NCI-H187 (cell line): ENCODE results near the gene FIBCD1.

ENCODE experiments used
- DNase-seq, 2 experiments: peaks; one replicate each; lab custom pipeline; 2025; lab: John Stamatoyannopoulos, UW

Gene FIBCD1

DNA sequence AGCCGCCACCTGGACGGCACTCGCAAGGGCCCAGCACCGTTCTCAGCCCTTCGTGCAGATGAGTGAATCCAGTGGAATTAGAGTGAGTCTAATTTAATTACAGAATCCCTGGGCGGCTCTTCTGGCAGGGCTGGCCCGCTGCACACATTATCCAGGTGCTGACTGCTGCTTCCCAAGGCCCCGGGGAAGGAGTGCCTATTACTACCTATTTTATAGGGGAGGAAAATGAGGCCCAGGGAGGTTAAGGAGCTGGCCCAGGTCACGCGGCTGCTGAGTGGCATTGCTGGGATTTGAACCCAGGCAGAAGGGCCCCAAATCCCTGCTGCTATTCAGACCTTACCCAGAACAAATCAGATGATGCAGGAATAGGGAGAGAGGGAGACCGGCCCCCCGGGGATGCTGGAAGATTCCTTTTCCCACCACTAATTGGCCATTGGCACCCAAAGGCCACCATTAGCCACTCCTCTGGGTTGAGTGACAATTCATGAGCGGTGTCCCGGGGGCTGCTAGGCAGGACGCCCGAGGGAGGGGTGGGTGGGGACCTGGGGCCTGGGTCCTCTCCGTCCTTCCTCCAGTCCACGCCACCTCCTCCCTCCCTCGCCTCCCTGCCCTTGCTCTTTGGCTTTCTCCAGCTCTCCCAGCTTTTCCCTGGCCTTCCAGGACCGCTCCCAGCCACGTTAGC is 32.2 kb downstream of the FIBCD1 start:
- no peak for DNase-seq

- DNase-seq, result no peak
These were observed 32.9 kb downstream of the FIBCD1 start for GRCh38 chr9:130905902-130906734.

DNA sequence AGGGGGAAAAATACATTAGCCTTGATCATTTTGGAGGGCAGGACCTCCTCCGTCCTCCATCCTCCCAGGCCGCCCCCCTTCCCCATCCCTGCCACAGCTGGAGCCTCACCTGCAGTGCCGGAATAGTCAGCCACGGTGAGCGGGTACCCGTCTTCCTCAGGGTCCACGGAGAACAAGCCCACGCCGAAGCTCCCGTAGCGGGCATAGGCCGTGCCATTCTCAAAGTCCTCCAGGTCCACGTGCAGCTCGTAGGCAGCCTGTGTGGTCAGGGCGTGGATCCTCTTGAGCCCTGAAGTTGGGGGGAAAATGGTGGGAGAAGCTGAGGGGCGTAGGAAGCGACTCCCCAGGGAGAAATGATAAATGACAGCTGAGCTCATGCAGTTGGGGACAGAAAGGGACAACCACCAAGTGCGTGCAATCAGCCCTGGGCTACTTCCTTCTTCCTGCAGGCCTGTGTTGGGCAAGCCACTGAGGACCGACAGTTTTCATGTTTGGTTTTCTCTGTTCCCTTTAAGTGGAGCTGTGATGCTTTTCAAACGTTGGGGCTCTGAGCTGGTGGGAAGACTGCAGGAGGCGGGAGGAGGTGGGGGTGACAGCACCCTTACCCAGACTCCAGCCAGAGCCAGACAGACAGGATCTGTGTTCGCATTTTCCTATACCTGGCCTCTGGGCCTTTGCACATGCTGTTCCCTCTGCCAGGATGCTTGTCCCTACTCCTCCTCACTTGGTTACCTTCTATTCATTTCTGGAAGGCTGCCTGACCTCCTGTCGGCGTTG is 33.7 kb downstream of the FIBCD1 start:
- no peak for DNase-seq

- no peak for DNase-seq
These were observed 34.7 kb downstream of the FIBCD1 start for GRCh38 chr9:130904070-130905044.

DNA sequence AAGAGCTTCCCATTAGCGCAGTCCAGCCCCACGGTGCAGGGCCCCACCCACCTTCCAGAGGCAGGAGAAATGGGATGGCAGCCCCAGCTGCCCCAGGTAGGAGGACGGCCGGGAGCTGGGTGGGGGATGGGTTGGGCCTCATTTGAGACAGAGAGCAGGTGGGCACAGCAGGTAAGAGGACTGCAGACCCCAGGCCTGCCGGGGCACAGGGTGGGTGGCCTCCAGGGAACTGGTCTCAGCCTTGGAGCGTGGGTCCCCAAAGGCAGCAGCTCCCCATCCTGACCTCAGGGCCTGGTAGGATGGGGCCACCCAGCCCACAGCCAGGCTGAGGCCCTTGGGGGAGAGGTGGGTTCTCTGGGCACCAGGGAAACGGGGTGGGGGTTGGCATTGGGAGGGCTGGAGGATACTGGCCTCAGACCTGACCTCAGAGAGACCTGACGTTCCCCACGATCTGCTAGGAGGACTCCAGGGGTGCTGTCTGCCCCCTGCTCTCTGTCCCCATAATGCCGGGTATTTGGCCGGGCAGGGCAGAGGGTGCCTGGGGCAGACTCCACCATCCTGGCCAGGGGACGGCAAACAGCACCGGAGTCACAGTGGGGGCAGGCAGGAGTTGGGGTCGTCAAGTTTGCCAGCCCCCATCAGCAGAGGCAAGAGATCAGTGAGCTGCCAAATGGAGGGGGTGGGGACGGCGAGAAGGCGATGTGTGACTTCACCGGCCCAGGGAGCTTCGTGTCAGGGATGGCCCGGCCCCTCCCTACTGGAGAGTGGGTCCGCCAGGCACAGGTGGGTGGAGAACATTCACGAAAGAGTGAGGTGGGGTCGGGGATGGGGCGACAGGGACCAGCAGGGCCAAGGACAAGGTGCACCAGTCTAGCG is 35.6 kb downstream of the FIBCD1 start:
- no peak for DNase-seq

DNA sequence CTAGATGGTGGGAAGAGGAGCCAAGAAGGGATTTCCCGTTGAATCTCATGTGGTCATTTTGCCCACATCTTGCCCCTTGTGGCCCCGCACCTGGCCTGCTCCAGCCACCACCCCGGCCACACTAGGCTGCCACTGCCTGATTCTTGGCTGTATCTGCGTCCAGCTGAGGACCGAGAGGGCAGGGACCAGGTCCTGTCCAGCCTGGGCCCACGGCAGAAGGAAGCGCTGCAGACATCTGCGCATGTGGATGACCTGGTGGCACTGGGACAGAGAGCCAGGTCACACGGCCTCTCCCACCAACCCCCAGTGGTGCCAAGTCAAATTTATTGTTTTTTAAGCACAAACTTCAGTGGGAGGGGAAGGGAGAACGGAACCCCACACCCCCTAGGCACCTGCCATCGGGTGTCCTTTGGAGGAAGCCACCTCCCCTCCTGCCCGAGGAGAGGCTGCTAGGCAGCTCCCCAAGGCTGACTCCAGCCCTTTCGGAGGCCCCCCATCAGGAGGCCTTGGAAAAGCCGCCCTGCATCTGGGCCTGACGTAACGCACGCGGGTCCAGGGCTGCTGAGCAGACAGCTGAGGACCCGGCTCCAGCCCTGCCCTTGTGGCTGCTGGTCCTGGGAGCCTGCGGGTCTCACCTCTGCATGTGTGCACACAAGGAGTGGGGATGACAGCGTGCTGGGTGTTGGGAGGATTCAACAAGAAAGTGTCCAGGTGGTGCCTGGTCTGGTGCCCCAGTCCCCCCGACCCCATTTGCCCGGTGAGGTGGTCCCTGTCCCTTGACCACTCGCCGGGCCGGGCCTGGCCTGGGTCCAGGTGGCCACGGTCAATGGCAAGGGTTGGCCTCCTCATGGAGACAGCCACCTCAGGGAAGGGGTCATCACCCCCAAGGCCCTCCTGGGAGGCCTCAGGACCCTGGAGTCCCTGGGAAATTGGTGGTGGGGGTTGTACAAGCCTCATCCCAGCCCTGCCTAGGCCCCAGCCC is 36.6 kb downstream of the FIBCD1 start:
- DNase-seq, result no peak

- no peak for DNase-seq
These were observed 37.4 kb downstream of the FIBCD1 start for GRCh38 chr9:130901498-130902203.

GRCh38 chr9:130900701-130901497 is 38.1 kb downstream of the FIBCD1 start:
- no peak for DNase-seq

- no peak for DNase-seq
These were observed 39.8 kb downstream of the FIBCD1 start for GRCh38 chr9:130899051-130899748.

- no peak for DNase-seq
These were observed 40.5 kb downstream of the FIBCD1 start for GRCh38 chr9:130898552-130898852.

- DNase-seq, result no peak
These were observed 41.0 kb downstream of the FIBCD1 start for GRCh38 chr9:130897848-130898551.

GRCh38 chr9:130897105-130897751 is 41.8 kb downstream of the FIBCD1 start:
- no peak for DNase-seq

GRCh38 chr9:130896233-130897014 is 42.6 kb downstream of the FIBCD1 start, which contains the start of gene QRFP:
Gene QRFP, minus strand, starts transcription at chr9:130896812. Its CDS starts 2,974 bp downstream, at chr9:130893838.
- DNase-seq, result no peak

- no peak for DNase-seq
These were observed 43.4 kb downstream of the FIBCD1 start for GRCh38 chr9:130895481-130896232.
